GM12892 (cell line): ENCODE data around the gene CAB39L.

Experiments used
- DNase-seq: peaks from one replicate; pipeline ENCODE4 v3.0.0; 2011; ENCODE audit not compliant: insufficient read length
- FAIRE-seq: peaks from 2 replicates; lab custom pipeline; 2011; peaks lifted over from hg19 to GRCh38; lab: Jason Lieb, UNC
- POLR2A ChIP-seq: IDR thresholded peaks from 2 replicates; pipeline ENCODE4 v1.6.1; 2011; ENCODE audit warnings: low read depth, low read length, control low read depth
- POLR2AphosphoS5 ChIP-seq: IDR thresholded peaks from 2 replicates; pipeline ENCODE4 v1.6.1; 2011; ENCODE audit warnings: low read depth, low read length, control low read depth
- TAF1 ChIP-seq: IDR thresholded peaks from 2 replicates; pipeline ENCODE4 v1.6.1; 2011; ENCODE audit warnings: low read depth, mild to moderate bottlenecking, control low read depth, low read length, borderline replicate concordance

CAB39L gene

GRCh38 chr13:49311816-49312215 is 132.0 kb downstream of the CAB39L start:
- TF ChIP-seq POLR2A: no peak
- no peak for TF ChIP-seq TAF1
- no peak for TF ChIP-seq POLR2AphosphoS5
- DNase-seq (no peak), FAIRE-seq (no peak)

- FAIRE-seq (no peak), DNase-seq (no peak)
- TF ChIP-seq POLR2A: no peak
- no peak for TF ChIP-seq POLR2AphosphoS5
- TF ChIP-seq TAF1: no peak
Measured at GRCh38 chr13:49310251-49310650, 133.6 kb downstream of the CAB39L start.

- no peak for FAIRE-seq
- TF ChIP-seq POLR2A (no peak), TAF1 (no peak), POLR2AphosphoS5 (no peak)
- no peak for DNase-seq
Measured at GRCh38 chr13:49308921-49309408, 134.9 kb downstream of the CAB39L start.

GRCh38 chr13:49308097-49308875 is 135.6 kb downstream of the CAB39L start:
- DNase-seq: no peak
- no peak for FAIRE-seq
- TF ChIP-seq POLR2A (no peak), POLR2AphosphoS5 (no peak), TAF1 (no peak)

GRCh38 chr13:49307365-49307764 is 136.5 kb downstream of the CAB39L start:
- FAIRE-seq (no peak), DNase-seq (no peak)
- TF ChIP-seq POLR2A: no peak
- TF ChIP-seq POLR2AphosphoS5: no peak
- no peak for TF ChIP-seq TAF1

- FAIRE-seq (no peak), DNase-seq (no peak)
- TF ChIP-seq POLR2A (no peak), TAF1 (no peak), POLR2AphosphoS5 (no peak)
Measured at GRCh38 chr13:49305792-49306425, 138.0 kb downstream of the CAB39L start.

GRCh38 chr13:49304763-49305700 is 138.8 kb downstream of the CAB39L start:
- no peak for DNase-seq
- TF ChIP-seq POLR2A: no peak
- no peak for TF ChIP-seq TAF1
- no peak for TF ChIP-seq POLR2AphosphoS5
- FAIRE-seq: no peak

- no peak for TF ChIP-seq POLR2A
- TF ChIP-seq POLR2AphosphoS5: no peak
- DNase-seq: no peak
- no peak for FAIRE-seq
Measured at GRCh38 chr13:49304356-49304755, 139.5 kb downstream of the CAB39L start.

- no peak for TF ChIP-seq POLR2A
- no peak for TF ChIP-seq TAF1
- TF ChIP-seq POLR2AphosphoS5: no peak
- FAIRE-seq: no peak
- no peak for DNase-seq
Measured at GRCh38 chr13:49303533-49304252, 140.2 kb downstream of the CAB39L start.

- no peak for TF ChIP-seq TAF1
- FAIRE-seq (no peak), DNase-seq (no peak)
Measured at GRCh38 chr13:49302817-49303216, 141.0 kb downstream of the CAB39L start.

- TF ChIP-seq TAF1 (no peak), POLR2A (no peak), POLR2AphosphoS5 (no peak)
- peak; percentile 14 for FAIRE-seq
Measured at GRCh38 chr13:49302222-49302621, 141.6 kb downstream of the CAB39L start.

More at GRCh38 chr13:49302222-49302621, 141.6 kb downstream of the CAB39L start:
- DNase-seq: no peak
